ENCODE results near the gene TMPRSS11E.

DNA sequence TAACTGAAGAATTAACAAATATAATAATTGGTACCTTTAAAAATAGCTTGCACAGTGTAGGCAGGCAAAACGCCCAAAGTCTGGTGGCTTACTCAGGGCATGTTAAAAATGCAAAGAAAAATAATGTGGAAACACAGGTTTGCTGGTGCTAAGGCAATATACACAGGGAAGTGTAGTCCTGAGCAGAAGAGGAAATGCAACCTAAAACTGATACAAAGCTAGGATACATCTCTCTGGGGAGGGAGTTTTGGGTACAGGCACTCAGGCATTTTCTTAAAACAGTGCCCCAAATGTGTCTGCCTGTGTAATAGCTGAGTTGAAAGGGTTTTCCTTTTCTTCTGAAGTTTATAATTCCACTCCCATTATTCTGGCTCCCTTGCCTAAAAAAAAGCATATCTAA, 47.4 kb downstream of the TMPRSS11E start:
- TF ChIP-seq HDAC2 (IDR thresholded peaks at IDR 0.05), result no peak
- TF ChIP-seq, protein P1, sequence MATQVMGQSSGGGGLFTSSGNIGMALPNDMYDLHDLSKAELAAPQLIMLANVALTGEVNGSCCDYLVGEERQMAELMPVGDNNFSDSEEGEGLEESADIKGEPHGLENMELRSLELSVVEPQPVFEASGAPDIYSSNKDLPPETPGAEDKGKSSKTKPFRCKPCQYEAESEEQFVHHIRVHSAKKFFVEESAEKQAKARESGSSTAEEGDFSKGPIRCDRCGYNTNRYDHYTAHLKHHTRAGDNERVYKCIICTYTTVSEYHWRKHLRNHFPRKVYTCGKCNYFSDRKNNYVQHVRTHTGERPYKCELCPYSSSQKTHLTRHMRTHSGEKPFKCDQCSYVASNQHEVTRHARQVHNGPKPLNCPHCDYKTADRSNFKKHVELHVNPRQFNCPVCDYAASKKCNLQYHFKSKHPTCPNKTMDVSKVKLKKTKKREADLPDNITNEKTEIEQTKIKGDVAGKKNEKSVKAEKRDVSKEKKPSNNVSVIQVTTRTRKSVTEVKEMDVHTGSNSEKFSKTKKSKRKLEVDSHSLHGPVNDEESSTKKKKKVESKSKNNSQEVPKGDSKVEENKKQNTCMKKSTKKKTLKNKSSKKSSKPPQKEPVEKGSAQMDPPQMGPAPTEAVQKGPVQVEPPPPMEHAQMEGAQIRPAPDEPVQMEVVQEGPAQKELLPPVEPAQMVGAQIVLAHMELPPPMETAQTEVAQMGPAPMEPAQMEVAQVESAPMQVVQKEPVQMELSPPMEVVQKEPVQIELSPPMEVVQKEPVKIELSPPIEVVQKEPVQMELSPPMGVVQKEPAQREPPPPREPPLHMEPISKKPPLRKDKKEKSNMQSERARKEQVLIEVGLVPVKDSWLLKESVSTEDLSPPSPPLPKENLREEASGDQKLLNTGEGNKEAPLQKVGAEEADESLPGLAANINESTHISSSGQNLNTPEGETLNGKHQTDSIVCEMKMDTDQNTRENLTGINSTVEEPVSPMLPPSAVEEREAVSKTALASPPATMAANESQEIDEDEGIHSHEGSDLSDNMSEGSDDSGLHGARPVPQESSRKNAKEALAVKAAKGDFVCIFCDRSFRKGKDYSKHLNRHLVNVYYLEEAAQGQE (IDR thresholded peaks at IDR 0.05; ENCODE audit: low read depth, low read length), result no peak
